GM19099 (cell line): ENCODE measurements around the gene VIPR2.

Experiments
- POLR2A ChIP-seq: IDR thresholded peaks from 3 replicates; pipeline ENCODE4 v1.6.1; 2011; ENCODE audit warnings: low read depth; ENCODE audit not compliant: insufficient read length; ENCODE audit errors: extremely low read depth

Gene VIPR2

DNA sequence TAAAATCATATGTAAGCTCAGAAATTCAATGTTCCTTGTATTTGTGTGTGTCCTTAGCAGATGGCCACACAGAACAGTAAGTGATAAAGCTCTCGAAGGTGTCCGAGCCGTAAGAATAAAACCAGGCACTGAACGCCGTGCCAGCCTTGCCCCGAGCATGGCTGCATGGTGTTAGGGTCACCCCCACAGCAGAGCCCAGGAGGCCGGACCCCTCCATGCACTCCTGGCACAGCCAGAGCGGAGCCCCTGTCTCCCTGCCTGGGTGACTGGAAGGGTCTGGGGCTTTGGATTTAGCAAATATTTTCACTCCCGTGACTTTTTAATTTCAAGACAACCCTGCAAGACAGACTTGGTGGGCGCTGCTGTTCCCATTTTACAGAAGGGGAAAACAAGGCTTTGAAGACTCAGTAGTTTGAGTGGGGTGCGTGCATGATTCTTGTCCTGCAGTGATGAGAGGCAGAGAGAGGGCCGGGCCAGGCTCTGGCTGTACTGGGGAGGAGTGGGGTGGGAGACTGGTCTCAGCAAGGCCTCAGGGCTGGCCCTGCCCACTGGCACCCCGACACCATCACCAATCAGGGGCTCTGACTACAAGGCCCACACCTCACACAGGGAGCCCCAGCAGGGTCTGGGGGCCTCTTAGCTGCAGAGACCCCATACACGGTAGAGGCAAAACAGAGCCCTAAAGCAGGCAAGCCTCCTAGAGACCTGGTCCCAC is 39.4 kb downstream of the VIPR2 start:
- TF ChIP-seq POLR2A, result no peak

DNA sequence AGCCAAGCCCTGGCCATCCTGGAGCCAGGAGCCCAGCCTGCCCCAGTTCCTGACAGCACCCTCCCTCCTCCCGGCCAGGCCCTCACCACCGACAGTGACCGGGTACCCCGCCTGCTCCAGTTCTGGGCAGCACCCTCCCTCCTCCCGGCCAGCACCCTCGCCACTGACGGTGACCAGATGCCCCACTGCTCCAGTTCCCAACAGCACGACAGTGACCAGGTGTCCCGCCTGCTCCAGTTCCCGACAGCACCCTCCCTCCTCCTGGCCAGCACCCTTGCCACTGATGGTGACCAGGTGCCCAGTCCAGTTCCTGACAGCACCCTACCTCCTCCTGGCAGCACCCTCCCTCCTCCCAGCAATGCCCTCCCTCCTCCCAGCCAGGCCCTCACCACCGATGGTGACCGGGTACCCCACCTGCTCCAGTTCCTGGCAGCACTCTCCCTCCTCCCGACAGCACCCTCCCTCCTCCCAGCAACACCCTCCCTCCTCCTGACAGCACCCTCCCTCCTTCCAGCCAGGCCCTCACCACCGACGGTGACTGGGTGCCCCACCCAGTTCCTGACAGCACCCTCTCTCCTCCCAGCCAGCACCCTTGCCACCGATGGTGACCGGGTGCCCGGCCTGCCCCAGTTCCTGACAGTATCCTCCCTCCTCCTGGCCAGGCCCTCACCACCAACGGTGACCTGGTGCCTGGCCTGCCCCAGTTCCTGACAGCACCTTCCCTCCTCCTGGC is 40.3 kb downstream of the VIPR2 start:
- no peak for TF ChIP-seq POLR2A

DNA sequence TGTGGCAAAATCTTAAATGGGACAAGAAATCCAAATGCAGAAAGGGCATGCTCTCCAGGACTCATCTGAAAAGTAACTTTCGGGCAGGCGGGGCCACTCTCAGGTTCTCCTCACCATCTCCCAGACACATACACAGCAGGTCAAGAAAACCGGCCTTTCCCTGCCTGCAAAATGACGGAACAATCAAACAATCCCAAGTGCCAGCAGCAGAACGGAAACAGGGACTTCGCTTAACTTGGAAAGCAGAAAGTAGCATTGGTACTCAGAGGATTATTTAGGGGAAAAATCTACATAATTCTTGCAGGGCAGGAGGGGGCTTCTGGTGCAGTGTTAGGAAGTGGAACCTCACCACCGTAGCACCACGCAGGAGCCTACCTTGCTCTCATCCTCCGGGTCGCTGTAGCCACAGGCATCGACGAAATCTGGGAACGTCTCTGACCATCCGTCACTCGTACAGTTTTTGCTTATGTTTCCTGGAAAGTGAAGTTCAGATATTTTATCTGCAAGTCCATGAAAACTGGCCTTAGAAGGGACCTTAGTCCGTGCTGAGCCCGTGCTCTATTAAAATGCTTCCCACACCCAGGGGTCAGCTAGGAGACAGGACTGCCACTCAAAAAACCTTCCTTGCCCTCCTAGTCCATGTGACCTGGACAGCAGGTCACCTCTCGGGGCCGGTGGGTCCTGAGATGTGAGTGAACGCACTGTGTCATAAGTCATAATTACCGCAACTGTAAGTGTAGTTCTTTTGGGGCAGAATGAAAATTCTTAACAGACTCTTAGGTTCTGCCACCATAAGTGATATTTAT is 41.1 kb downstream of the VIPR2 start:
- no peak for TF ChIP-seq POLR2A

DNA sequence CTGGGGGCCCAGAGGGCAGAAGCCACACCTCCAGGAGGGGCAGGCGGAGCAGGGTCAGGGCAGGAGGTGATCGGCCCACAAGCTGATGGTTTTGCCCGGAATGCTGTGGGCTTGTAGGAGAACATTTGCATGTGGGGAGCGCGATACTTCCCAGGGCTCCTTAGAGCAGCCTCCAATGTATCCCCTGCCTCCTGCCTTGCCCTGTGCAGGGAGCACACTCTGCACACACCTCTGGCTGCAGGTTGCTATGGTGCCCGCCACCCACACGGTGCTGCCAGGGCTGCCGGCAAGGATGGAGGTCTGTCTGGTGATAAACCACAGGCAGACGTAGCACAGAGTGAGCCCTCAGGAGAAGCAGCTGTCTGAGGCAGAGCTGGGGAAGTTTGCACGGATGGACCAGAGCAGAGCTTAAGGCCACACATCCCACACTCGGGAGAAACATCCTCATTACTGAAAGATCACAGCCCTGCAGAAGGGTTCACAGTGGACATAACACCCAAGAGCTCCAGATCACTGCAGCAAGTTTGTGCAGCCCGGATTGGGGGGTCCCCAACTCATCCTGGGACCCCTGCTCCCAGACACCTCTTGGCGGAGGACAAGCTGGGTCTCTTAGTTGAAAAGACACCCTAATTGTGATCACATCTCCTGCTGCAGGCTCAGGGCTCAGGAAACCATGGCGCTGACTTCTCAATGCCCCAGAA is 41.8 kb downstream of the VIPR2 start:
- TF ChIP-seq POLR2A, result no peak

DNA sequence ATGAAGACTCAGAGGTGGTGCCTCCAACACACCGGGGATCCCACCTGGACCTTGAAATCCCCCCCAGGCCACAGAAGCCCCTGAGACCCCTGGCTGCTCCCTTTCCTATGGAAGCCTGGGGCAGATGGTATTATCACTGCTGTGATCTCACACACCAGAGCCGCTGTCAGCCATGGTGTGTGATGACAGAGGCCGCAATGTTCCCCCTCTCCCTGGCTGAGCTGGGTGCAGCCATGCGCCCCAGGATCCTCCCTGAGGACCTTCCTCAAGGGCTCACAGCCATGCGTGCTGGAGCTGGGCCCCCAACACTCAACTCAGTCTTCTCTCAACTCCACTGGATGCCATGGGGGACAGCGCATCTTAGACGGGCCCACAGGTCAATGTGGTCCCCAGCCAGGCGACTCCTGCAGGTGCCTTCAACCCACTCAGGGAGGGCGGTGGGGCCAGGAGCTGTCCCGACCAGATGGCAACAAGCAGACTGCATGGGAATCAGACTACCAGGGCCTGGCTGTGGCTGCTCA is 44.9 kb downstream of the VIPR2 start:
- no peak for TF ChIP-seq POLR2A

DNA sequence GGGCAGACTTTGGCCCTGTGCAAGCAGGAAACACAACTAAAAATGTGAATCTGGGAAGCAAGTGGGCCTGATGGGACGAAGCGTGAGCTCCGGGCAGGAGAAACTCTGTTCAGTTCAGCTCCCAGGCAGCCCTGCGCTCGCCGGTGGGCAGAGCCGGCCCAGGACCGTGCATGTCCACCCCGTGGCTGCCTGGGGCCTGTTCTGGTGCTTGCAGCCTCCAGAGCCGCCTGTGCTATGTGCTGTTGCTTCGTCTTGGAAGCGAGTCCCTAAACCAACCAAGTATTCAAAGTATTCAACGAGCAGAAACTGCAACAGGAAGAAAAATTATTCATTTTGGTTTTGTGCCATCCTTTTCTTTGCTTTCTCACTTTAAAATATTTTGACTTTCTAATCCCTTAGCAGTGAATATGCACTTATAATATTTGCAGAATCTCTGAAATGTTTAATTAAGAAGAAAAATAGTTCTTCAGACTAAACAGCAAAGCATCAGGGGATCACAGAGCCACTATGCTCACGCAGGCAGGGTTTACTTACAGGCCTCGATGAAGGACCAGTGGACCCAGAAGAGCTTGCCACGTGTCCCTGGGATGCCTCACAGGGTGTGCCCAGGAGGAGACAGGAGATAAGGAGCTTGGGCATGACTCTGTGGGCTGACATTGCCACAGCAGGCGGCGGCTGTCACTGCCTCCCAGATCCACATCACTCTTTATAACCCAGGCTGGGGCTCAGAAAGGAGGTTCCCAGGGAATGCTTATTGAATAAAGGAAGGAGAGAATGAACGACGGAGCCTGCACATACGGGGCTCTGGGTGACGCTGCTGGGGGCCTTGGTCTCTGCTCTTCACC is 45.6 kb downstream of the VIPR2 start:
- TF ChIP-seq POLR2A, result no peak

DNA sequence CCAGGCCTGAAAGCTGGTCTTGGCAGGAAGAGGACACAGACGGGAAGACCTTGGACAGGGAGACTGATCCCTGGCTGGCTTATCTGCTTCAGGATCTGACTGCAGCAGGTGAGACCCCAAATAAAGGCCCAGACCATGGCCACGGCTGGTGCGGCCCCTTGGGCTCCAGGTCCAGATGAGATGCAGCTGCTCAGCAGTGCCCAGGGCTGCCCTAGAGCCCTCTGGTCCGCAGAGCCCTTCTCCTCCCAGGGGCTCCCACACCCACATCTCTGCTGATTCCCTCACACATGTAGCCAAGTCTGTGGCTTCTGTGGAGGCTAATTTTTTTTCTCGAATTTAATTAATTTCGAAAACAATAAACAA is 46.3 kb downstream of the VIPR2 start:
- no peak for TF ChIP-seq POLR2A

DNA sequence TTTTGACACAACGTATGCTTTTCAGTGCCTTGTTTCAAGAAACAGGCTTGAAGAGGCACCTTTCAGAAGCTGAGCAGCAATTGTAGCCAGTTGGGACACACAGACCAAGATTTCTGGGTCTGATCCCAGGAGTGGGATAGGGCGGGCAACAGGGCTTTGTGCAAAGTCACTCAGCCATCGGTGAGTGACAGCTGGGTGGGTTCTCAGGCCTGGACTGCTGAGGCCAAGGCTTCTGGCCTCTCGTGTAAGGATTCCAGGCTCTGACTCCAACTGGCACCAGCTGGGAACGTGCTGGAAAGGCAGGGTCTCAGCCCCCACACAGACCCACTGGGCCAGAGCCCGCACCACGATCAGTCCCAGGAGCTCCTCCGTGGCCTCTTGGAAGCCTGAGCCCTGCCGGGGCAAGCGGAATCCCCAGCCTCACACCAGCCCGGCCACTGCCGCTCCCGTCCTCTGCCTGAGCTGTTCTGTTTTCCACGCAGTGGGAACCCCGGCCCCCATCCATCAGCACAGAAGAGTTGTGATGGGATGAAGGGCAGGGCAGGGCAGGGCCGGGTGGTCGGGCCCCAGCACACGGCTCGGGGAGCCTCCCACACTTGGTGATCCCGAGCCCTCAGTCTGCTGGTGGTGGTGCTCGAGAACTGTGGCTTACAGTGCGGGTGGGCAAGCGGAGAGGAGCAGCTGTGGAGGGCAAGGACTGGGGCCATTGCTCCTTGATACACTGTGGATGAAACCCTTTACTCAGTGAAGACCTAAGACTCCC is 46.8 kb downstream of the VIPR2 start:
- TF ChIP-seq POLR2A, result no peak

DNA sequence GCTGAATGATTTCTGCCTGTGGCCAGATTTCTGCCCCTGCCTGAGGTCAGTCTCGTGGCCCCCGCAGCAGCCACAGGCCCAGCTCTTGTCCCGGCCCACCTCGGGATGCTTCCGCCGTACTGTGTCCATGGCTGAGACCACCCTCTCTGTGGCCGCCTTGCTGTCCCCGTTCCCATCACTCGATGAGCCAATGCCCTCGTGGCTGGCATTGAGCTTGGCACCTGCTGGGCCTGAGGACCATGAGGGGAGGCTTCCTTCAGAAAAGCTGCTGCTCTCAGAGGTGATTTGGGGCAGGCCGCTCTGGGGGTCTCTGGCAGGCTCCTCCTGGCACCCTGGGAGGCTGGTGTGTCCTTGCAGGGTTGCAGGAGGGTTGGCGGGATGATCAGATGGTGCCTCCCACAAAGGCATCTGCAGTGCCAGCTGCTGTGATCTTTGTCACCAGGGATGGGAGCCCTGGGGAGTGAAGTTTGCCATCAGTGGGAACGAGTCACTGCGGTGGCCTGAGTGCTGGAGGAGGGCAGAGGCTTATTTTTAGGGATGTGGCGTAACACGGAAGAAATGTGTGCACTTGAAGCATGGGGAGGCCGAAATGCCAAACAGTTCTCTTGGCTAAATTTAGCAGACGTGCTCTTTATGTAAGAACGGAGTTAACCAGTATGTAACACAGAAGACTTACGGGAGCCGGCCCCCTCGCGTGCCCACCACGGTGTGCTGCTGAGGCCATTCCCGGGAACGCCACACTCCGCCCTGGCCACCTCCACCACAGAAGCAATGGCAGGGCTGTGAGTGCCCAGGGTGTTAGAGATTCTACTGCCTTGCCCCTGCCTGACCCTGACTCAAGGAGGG is 47.7 kb downstream of the VIPR2 start:
- TF ChIP-seq POLR2A, result no peak

DNA sequence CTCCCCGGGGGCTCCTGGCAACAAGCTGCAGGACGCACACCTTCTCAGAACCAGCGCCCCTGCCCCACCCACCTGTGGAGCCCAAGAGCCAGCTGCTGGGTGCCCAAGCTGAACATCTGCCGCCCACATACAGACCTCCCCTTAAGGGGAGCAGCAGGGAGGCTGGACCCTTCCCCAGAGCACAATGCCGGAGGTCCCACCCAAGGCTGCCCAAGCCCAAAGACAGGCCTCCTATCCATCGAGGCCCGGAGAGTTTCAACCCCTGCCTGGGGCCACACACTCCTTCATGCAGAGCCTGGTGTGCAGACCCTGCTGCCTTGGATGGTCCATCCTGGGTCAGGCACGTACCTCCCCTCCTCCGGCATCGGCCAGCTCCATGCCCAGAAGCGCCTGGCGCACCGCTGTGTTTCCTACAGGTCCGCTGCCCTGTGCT is 48.7 kb downstream of the VIPR2 start:
- no peak for TF ChIP-seq POLR2A

DNA sequence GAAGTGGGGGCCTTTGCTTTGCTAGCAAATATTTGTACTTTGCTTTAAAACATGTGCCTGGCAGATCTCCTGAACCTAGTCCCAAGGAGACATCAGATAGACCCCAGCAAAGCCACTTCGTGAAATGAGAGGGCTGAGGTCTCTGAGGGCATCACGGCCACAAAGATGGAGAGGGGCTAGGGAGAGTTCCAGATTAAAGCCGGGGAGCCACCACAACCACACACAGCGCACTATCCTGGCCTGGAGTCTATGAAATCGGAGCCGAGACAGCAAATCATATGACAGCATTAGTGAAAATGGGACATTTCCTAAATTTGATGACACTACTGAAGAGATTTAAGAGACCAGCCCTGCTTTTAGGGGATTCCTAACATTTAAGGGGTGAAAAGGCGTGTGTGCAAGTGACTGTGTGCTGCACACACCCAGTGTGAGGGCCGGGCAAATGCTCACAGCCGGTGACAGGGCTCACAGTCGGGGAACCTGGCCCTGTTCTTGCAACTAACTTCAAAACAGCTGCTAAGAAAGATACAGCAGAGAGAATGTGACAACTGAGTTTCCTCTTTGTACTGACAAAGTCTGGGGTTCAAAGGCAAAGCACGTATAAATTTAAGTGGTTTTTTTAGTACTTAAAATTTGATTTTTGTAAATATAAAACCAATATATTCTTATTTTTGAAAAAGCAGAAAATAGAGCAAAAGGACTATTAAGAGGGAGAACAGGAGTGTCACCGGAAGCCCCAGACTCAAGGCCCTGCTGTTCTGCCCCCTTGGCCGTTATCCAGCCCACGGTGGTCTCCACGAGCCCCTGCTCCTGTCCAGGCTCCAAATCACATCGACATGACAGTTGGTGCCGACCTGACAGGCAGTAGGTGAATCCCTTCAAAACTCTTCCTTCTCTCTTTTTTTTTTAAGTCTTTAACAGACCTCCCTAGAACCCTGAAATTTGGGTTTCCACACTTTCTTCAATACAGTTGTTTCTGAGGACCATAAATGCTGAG is 49.5 kb downstream of the VIPR2 start:
- no peak for TF ChIP-seq POLR2A
